Stimulated activated CD8-positive, alpha-beta memory T cell treated with anti-CD3 and anti-CD28 coated beads, Interleukin-7, amount 100 ng/mL, for 1 hour (primary cell): ENCODE data around the gene HERC6.
"Not testable (repeated sequence)": the region's sequence is repeated elsewhere in the genome, so short reads cannot be mapped to it uniquely, and the experiment has no call there.

ENCODE experiments used
- DNase-seq, 2 donors: peaks; one replicate each; pipeline ENCODE4 v3.0.0-alpha.2; 2020; ENCODE audit warnings: low read depth in 2 of 2

The HERC6 gene

GRCh38 chr4:88390128-88390527 is 11.5 kb downstream of the HERC6 start:
- no peak for DNase-seq

- no peak for DNase-seq
Measured at GRCh38 chr4:88391703-88392102, 13.1 kb downstream of the HERC6 start.

GRCh38 chr4:88396681-88397080 is 18.0 kb downstream of the HERC6 start:
- no peak for DNase-seq

- DNase-seq: no peak
Measured at GRCh38 chr4:88398381-88398780, 19.7 kb downstream of the HERC6 start.

GRCh38 chr4:88409206-88409605 is 30.6 kb downstream of the HERC6 start:
- DNase-seq: no peak

- DNase-seq: no peak
Measured at GRCh38 chr4:88409789-88410188, 31.1 kb downstream of the HERC6 start.

GRCh38 chr4:88411491-88412096 is 32.9 kb downstream of the HERC6 start:
- DNase-seq: no peak

GRCh38 chr4:88413801-88414200 is 35.1 kb downstream of the HERC6 start:
- no peak for DNase-seq

- DNase-seq: no peak
Measured at GRCh38 chr4:88414755-88415154, 36.1 kb downstream of the HERC6 start.

- DNase-seq: no peak
Measured at GRCh38 chr4:88415982-88416381, 37.3 kb downstream of the HERC6 start.

GRCh38 chr4:88418411-88418810 is 39.8 kb downstream of the HERC6 start:
- DNase-seq: no peak

- no peak for DNase-seq
Measured at GRCh38 chr4:88419874-88420273, 41.2 kb downstream of the HERC6 start.

- no peak for DNase-seq
Measured at GRCh38 chr4:88420844-88421243, 42.2 kb downstream of the HERC6 start.

GRCh38 chr4:88422403-88422802 is 43.8 kb downstream of the HERC6 start:
- DNase-seq: no peak

GRCh38 chr4:88429401-88429800 is 50.7 kb downstream of the HERC6 start:
- DNase-seq: no peak

- DNase-seq: no peak
Measured at GRCh38 chr4:88435987-88436693, 57.5 kb downstream of the HERC6 start.

- DNase-seq: not testable (repeated sequence)
Measured at GRCh38 chr4:88437873-88438272, 59.2 kb downstream of the HERC6 start.

GRCh38 chr4:88439161-88439760 is 60.6 kb downstream of the HERC6 start:
- DNase-seq: no peak

GRCh38 chr4:88440146-88440545 is 61.5 kb downstream of the HERC6 start:
- DNase-seq: no peak

GRCh38 chr4:88441696-88442095 is 63.0 kb downstream of the HERC6 start:
- DNase-seq: no peak

GRCh38 chr4:88442689-88443191 is 64.1 kb downstream of the HERC6 start:
- no peak for DNase-seq

GRCh38 chr4:88443486-88443885 is 64.8 kb downstream of the HERC6 start:
- DNase-seq: no peak

GRCh38 chr4:88445252-88445651 is 66.6 kb downstream of the HERC6 start:
- no peak for DNase-seq
